ENCODE measurements around the gene PGR.

The PGR gene

GRCh38 chr11:101129203-101129943 is at the start of gene PGR:
Gene PGR, minus strand, starts transcription at chr11:101129813. Its CDS starts 743 bp downstream, at chr11:101129070.
- DNase-seq (ENCODE audit: low spot score), result no peak

GRCh38 chr11:101176381-101176780 is 46.8 kb upstream of the PGR start:
- no peak for DNase-seq (ENCODE audit: low spot score)

GRCh38 chr11:101169944-101170343 is 40.3 kb upstream of the PGR start:
- no peak for DNase-seq (ENCODE audit: low spot score)

- no peak for DNase-seq (ENCODE audit: low spot score)
These were observed 36.4 kb upstream of the PGR start for GRCh38 chr11:101166038-101166437.

- no peak for DNase-seq (ENCODE audit: low spot score)
These were observed 28.5 kb upstream of the PGR start for GRCh38 chr11:101158119-101158518.

GRCh38 chr11:101138245-101138930 is 8.8 kb upstream of the PGR start:
- no peak for DNase-seq (ENCODE audit: low spot score)

GRCh38 chr11:101133190-101133589 is 3.6 kb upstream of the PGR start:
- no peak for DNase-seq (ENCODE audit: low spot score)

- DNase-seq (ENCODE audit: low spot score), result no peak
These were observed 926 bp downstream of the PGR start for GRCh38 chr11:101128571-101129202.

GRCh38 chr11:101127699-101128570 is 1.7 kb downstream of the PGR start:
- no peak for DNase-seq (ENCODE audit: low spot score)

GRCh38 chr11:101127197-101127698 is 2.4 kb downstream of the PGR start:
- DNase-seq (ENCODE audit: low spot score), result no peak

- DNase-seq (ENCODE audit: low spot score), result no peak
These were observed 2.9 kb downstream of the PGR start for GRCh38 chr11:101126551-101127196.

- no peak for DNase-seq (ENCODE audit: low spot score)
These were observed 13.9 kb downstream of the PGR start for GRCh38 chr11:101115671-101116160.

GRCh38 chr11:101113540-101113939 is 16.1 kb downstream of the PGR start:
- DNase-seq (ENCODE audit: low spot score), result no peak

- no peak for DNase-seq (ENCODE audit: low spot score)
These were observed 24.9 kb downstream of the PGR start for GRCh38 chr11:101104716-101105115.

GRCh38 chr11:101103433-101103832 is 26.2 kb downstream of the PGR start:
- no peak for DNase-seq (ENCODE audit: low spot score)

- DNase-seq (ENCODE audit: low spot score), result no peak
These were observed 29.0 kb downstream of the PGR start for GRCh38 chr11:101100601-101101000.

GRCh38 chr11:101096036-101096704 is 33.4 kb downstream of the PGR start:
- no peak for DNase-seq (ENCODE audit: low spot score)

- DNase-seq (ENCODE audit: low spot score), result peak; percentile 34
These were observed 37.8 kb downstream of the PGR start for GRCh38 chr11:101091781-101092180.

- no peak for DNase-seq (ENCODE audit: low spot score)
These were observed 38.8 kb downstream of the PGR start for GRCh38 chr11:101090679-101091270.

GRCh38 chr11:101083335-101083734 is 46.3 kb downstream of the PGR start:
- no peak for DNase-seq (ENCODE audit: low spot score)
